ENCODE data around the gene DHCR24.

DNA sequence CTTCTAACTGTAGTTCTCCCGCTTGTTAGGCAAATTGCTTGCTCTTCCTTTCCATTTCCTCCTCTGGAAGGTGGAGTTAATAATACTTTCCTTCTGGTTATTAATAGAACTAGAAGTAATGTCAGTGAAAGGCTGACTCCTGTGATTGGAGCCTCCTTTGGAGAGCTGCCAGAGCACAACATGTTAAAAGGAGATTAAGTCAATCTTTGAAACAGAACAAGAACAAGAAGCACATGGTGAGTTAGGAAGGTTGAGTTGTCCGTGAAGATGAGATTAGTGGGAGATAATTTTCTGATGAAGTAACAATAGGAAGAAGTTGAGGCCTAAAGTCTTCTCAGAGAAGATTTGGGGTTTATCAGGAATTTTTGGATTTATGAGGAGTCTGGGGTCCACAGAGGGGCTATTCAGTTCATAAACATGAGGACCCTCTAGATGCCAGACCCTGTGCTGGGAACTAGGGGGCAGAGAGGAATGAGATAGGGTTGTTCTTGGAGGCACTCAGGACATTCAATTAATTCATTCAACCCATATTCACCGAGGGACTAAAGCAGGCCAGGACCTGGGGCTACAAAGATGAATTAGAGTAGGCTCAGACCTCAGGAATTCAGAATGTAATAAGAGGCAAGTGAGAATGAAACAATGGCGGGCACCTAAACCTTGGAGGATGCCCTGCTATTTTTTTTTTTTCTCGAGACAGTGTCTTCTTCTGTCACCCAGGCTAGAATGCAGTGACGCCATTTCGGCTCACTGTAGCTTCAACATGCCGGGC is 40.7 kb upstream of the DHCR24 start:
- no peak for TF ChIP-seq ZNF766 (CRISPR knock-in tag; IDR thresholded peaks at IDR 0.05; ENCODE audit: borderline replicate concordance)
- TF ChIP-seq RORA (CRISPR knock-in tag; IDR thresholded peaks at IDR 0.05) = no peak

All from HepG2 (cell line).